Esophagus muscularis mucosa (tissue), 3 donors: ENCODE results near the gene PRKAR1B.

ENCODE experiments used
- CTCF ChIP-seq, 3 experiments: fragments of 200-600 bp in 2 of 3; fragments of 450-650 bp in 1 of 3; sonication (generic) in 2 of 3; IDR thresholded peaks; one replicate each; pipeline ENCODE4 v1.5.1; 2017 to 2019; ENCODE audit warnings: antibody characterized with exemption in 3 of 3, mild to moderate bottlenecking in 2 of 3, moderate library complexity in 1 of 3
- POLR2A ChIP-seq: fragments of 450-650 bp; IDR thresholded peaks from one replicate; pipeline ENCODE4 v1.6.1; 2017; ENCODE audit warnings: antibody characterized with exemption, moderate library complexity, mild to moderate bottlenecking, low read depth
- POLR2AphosphoS5 ChIP-seq, 2 donors: sonication (generic); formaldehyde crosslinking; IDR thresholded peaks; one replicate each; pipeline ENCODE4 v1.6.1; 2017; ENCODE audit warnings: antibody characterized with exemption in 2 of 2

DNA sequence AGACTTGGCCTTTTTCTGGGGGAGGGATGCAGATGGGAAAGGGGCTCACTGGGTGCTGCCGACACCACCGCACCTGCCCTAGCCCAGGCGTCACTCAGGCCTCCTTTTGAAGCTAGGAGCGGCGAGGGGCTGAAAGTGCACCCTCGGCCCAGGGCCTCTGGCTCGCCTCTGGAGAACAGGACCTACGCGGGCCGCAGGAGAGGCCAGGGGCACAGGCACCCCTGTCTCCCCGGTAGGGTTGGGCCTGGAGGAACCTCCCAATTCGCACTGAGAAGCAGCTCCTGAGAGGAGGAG is 46.5 kb upstream of the PRKAR1B start:
- TF ChIP-seq CTCF (IDR thresholded peaks at IDR 0.05) (no peak), POLR2A (no peak), POLR2AphosphoS5 (IDR thresholded peaks at IDR 0.05) (no peak)
